Activated CD4-positive, alpha-beta memory T cell treated with anti-CD3 and anti-CD28 coated beads, Interleukin-2, amount 10 ng/mL, durations not matched to agents 7 days and 5 days (primary cell): ENCODE data around the gene HVCN1. TPM values are rescaled to one million over a fixed set of nuclear protein-coding genes. Genes with fewer than 3 reads are reported as not detected.
A peak's percentile ranks its signal among the peaks of the same experiment; 100 is the strongest.
"Not testable (repeated sequence)": the region's sequence is repeated elsewhere in the genome, so short reads cannot be mapped to it uniquely, and the experiment has no call there.

Source experiments
- CTCF ChIA-PET: fragments of 350-600 bp; sonication (Branson Sonifier 250); formaldehyde crosslinking; loops from one replicate; lab custom pipeline; 2021; ENCODE audit warnings: antibody characterized with exemption, inconsistent platforms; lab: Charles Lee
- POLR2A ChIA-PET: fragments of 350-600 bp; sonication (Branson Sonifier 250); formaldehyde crosslinking; loops from one replicate; lab custom pipeline; 2021; ENCODE audit warnings: antibody characterized with exemption; lab: Charles Lee
- DNase-seq: peaks from one replicate; pipeline ENCODE4 v3.0.0-alpha.2; 2020
- H3K27ac Mint-ChIP-seq: one replicate; pipeline ENCODE4 v1.8.0; 2021; ENCODE audit warnings: mild to moderate bottlenecking, mixed read lengths
- H3K27me3 Mint-ChIP-seq: one replicate; pipeline ENCODE4 v1.8.0; 2021; ENCODE audit warnings: mixed read lengths
- H3K36me3 Mint-ChIP-seq: one replicate; pipeline ENCODE4 v1.8.0; 2021; ENCODE audit warnings: low read depth, mixed read lengths
- H3K4me1 Mint-ChIP-seq: one replicate; pipeline ENCODE4 v1.8.0; 2021; ENCODE audit warnings: mixed read lengths
- H3K4me3 Mint-ChIP-seq: one replicate; pipeline ENCODE4 v1.8.0; 2021; ENCODE audit warnings: mild to moderate bottlenecking, mixed read lengths
- H3K9me3 Mint-ChIP-seq: one replicate; pipeline ENCODE4 v1.8.0; 2021; ENCODE audit warnings: mixed read lengths
- total RNA-seq, 2 experiments: library from RNA; stranded (reverse); gene quantifications; one replicate each; pipeline ENCODE4 v1.2.3, GENCODE V29; 2021

Gene HVCN1, protein sequence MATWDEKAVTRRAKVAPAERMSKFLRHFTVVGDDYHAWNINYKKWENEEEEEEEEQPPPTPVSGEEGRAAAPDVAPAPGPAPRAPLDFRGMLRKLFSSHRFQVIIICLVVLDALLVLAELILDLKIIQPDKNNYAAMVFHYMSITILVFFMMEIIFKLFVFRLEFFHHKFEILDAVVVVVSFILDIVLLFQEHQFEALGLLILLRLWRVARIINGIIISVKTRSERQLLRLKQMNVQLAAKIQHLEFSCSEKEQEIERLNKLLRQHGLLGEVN
- total RNA-seq, result 10 to 100 TPM; 11.6 to 12.9 TPM

DNA sequence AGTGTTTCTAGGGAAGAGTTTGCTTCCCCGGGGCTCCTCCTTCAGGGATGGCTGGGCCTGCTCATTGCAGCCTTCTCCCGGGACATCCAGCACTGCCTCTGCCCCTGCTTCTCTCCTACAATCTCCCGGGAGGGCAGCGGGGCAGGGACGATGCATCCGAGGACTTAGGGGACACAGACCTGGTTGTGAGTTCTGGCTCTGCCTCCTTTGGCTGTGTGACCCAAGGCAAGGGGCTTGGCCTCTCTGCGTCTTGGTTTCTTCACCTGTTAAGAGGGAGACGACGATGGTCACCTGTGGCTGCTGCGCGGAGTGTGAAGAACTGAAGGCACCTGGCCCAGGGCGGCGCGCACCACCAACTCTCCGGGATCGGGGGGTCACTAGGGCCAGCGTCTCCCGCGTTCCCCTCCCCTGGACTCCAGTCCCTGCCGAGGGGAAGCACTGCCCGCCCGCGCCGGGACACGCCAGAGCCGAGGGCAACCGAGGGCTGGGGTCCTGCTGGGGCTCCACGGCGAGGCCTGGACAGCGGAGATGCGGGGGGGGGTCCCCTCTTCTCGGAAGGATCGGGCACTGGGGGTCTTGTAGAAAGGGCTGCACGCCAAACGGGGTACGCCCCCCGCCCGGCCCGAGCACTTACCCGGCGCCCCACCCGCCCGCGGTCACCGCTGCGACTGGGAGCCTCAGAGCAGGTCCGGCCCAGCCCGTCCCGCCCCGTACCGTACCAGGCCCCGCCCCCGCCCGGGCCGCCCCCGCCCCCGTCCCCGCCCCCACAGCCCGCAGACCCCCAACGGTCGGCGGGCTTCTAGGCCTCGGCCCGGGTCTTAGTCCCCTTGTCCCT lies at the start of gene HVCN1:
TSS of gene HVCN1 (minus strand) at position 670 of the 835 bp plus-strand sequence. CDS start 5,870 bp downstream, outside the sequence.
- Mint-ChIP-seq H3K4me3 (peak within 1 kb of the TSS; percentile 87), H3K4me1 (peaks cover 35% of the 10 kb centered on the region)
- POLR2A ChIA-PET, result interaction anchor here (0.9 to 1.3 kb wide), 5 partner anchors 9 to 220 kb away, joined by 3 to 9 read pairs (median 4); partner anchors contain the start of genes FAM216A, GPN3, PPP1CC and TCTN1

DNA sequence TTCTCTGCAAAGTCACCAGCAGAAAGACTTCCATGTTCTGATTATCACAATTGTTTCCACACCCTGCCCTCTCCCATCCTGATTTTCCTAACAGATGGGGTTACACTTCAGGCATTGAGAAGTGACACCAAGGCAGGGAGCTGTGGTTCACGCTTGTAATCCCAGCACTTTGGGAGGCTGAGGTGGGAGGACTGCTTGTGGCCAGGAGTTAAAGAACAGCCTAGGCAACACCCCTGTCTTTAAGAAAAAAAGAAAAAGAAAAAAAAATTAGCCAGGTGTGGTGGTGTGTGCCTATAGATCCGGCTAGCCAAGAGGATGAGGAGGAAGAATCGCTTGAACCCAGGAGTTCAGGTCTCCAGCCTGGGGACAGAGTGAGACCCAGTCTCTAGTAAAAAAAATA lies 48.6 kb upstream of the HVCN1 start:
- CTCF ChIA-PET, result interaction anchor here (0.6 to 1.4 kb wide), 4 partner anchors 17 to 124 kb away, joined by 3 to 4 read pairs (median 3); no protein-coding TSS in a partner anchor
- Mint-ChIP-seq H3K27ac (peak overlapping the region; percentile 89), H3K27me3 (no peaks in the 10 kb centered on the region), H3K4me1 (peaks cover 75% of the 10 kb centered on the region), H3K36me3 (peaks cover 67% of the 10 kb centered on the region), H3K9me3 (no peaks in the 10 kb centered on the region), H3K4me3 (peak overlapping the region; percentile 99)
- no peak for DNase-seq
- POLR2A ChIA-PET, result interaction anchor here (0.6 to 5.3 kb wide), 2 partner anchors 10 to 35 kb away, joined by 3 to 46 read pairs; no protein-coding TSS in a partner anchor

More for the DNA sequence above, at the start of gene HVCN1:
- Mint-ChIP-seq H3K27me3 (peaks cover 8% of the 10 kb centered on the region), H3K27ac (peak within 1 kb of the TSS; percentile 87), H3K9me3 (no peaks in the 10 kb centered on the region), H3K36me3 (peaks cover 3% of the 10 kb centered on the region)
- peak; percentile 62 for DNase-seq
- CTCF ChIA-PET, result interaction anchor here (1.0 to 1.6 kb wide), 3 partner anchors 9 to 221 kb away, joined by 3 to 5 read pairs (median 3); partner anchors contain the start of genes FAM216A and GPN3

DNA sequence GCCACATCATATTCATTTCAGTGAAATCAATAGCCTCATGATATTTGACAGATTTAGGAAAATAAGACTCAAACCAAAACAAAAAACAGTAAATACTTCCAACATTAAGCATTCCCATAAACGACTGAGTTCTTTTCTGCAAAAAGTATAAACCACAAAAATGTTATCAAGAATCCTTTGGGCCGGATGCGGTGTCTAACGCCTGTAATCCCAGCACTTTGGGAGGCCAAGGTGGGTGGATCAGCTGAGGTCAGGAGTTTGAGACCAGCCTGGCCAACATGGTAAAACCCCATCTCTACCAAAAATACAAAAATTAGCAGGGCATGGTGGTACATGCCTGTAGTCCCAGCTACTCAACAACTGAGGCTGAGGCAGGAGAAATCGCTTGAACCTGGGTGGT lies 48.1 kb upstream of the HVCN1 start:
- CTCF ChIA-PET, result interaction anchor here (0.6 to 1.2 kb wide), 2 partner anchors 16 to 124 kb away, joined by 3 to 4 read pairs; no protein-coding TSS in a partner anchor
- DNase-seq, H3K27me3 Mint-ChIP-seq, H3K9me3 Mint-ChIP-seq: not testable (repeated sequence)
- peaks cover 80% of the 10 kb centered on the region for H3K4me1 Mint-ChIP-seq
- POLR2A ChIA-PET, result interaction anchor here (0.7 to 1.3 kb wide), 2 partner anchors 8 to 10 kb away, joined by 3 to 7 read pairs; no protein-coding TSS in a partner anchor
- peaks cover 71% of the 10 kb centered on the region for H3K36me3 Mint-ChIP-seq
- H3K4me3 Mint-ChIP-seq, result peak overlapping the region; percentile 47
- H3K27ac Mint-ChIP-seq, result peak overlapping the region; percentile 89

DNA sequence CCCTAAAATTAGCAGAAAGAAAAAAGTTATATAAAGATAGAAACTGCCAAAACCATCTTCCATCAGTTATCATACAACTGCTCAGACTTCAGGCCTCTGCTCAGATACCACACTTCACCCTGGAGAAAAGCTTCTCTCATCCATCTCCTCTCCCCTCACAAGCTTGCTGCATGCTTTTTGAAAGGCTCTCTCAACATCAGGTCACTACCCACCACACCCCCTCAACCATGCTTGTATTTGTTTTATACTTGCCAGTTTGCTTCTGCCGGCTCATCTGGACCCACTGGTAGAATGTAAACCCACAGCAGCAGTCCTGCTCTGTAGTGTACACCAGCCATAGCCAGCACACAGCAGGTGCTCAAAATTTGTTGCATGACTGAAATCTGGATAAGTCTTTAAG lies 45.0 kb upstream of the HVCN1 start:
- ChIA-PET CTCF (interaction anchor here (0.6 kb wide), 1 partner anchor 200 kb away, joined by 3 read pairs; no protein-coding TSS in a partner anchor), POLR2A (interaction anchor here (0.7 to 1.3 kb wide), 2 partner anchors 9 to 10 kb away, joined by 3 to 5 read pairs; partner anchors contain the start of gene PPP1CC)
- Mint-ChIP-seq H3K4me3 (peak overlapping the region; percentile 11), H3K27ac (peak overlapping the region; percentile 22), H3K9me3 (no peaks in the 10 kb centered on the region), H3K4me1 (peaks cover 89% of the 10 kb centered on the region), H3K27me3 (no peaks in the 10 kb centered on the region), H3K36me3 (peaks cover 76% of the 10 kb centered on the region)
- no peak for DNase-seq

DNA sequence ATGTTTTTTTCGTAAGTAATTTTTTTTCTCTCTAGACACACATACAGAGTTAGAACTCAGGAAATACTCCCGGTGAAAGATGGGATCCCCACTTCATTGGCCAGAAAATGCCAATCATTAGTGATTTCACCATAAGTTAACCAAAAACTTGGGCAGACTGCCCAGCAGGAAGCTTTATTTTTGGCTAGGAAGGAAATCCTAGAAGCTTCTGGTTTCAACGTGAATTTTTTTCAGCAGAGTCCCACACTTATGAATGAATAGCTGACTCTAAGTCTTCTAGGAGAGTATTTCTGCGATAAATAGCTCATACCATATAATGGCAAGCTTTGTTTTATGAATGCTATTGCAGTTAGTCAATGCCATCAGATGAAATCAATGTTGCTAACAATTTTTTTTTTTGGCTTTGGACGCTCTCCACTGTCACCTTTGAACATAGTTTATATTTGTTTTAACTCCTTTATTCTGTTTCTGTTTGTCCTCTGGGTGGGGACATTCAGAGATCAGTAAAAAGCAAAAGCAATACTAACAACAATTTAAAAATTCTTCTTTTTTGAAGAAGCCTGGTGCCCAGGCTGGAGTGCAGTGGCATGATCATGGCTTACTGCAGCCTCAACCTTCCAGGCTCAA lies 44.3 kb upstream of the HVCN1 start:
- no peaks in the 10 kb centered on the region for H3K9me3 Mint-ChIP-seq
- peaks cover 87% of the 10 kb centered on the region for H3K4me1 Mint-ChIP-seq
- ChIA-PET CTCF (no interaction called here), POLR2A (interaction anchor here (0.6 to 1.3 kb wide), 3 partner anchors 9 to 433 kb away, joined by 3 to 5 read pairs (median 3); partner anchors contain the start of gene PPP1CC)
- no peaks in the 10 kb centered on the region for H3K27me3 Mint-ChIP-seq
- DNase-seq, result no peak
- H3K27ac Mint-ChIP-seq, result peak overlapping the region; percentile 51
- H3K36me3 Mint-ChIP-seq, result peaks cover 74% of the 10 kb centered on the region
- no peak overlapping the region for H3K4me3 Mint-ChIP-seq

DNA sequence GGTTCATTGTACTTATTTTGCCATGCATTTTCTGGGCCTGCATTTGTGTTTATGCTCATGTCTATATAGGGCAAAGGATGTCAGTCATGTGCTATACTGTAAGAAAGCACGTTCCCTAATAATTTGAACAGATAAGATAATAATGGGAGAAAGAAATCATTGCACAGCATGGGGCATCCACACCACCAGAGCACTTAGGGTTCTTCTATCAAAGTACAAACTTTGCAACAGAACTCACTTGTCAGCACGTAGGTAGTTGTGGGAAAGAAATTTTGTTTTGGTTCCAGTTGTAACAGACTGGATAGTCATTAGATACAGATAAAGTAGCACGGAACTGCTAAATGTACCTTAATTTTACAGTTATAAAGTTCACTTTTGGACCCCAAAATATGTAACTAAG lies 43.7 kb upstream of the HVCN1 start:
- H3K36me3 Mint-ChIP-seq, result peaks cover 74% of the 10 kb centered on the region
- peak overlapping the region; percentile 21 for H3K27ac Mint-ChIP-seq
- H3K4me3 Mint-ChIP-seq, result no peak overlapping the region
- H3K9me3 Mint-ChIP-seq, result no peaks in the 10 kb centered on the region
- no peaks in the 10 kb centered on the region for H3K27me3 Mint-ChIP-seq
- ChIA-PET CTCF (no interaction called here), POLR2A (interaction anchor here (1.3 kb wide), 1 partner anchor 11 kb away, joined by 5 read pairs; no protein-coding TSS in a partner anchor)
- H3K4me1 Mint-ChIP-seq, result peaks cover 86% of the 10 kb centered on the region
- DNase-seq, result no peak

DNA sequence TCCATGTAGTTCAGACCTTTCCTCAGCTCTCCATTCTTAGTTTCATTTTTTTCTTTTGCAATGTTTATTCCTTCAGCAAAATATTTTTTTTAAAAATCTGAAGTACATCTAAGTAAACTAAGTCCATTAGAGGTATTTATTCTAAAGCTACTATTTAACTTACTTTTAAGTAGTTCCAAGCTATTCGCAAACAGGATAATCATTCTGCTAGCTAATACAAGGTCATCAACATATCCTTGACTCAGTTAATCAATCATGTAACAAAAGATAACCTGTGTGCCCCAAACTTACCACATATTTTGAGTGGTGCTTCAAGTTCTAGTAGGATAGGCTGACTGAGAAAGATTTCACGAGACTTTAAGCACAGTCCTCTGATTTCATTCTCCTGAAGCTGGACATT lies 42.6 kb upstream of the HVCN1 start:
- no peak for DNase-seq
- POLR2A ChIA-PET, result interaction anchor here (1.4 to 2.4 kb wide), 6 partner anchors 8 to 263 kb away, joined by 3 to 28 read pairs (median 4); partner anchors contain the start of genes FAM216A, GPN3 and PPP1CC

DNA sequence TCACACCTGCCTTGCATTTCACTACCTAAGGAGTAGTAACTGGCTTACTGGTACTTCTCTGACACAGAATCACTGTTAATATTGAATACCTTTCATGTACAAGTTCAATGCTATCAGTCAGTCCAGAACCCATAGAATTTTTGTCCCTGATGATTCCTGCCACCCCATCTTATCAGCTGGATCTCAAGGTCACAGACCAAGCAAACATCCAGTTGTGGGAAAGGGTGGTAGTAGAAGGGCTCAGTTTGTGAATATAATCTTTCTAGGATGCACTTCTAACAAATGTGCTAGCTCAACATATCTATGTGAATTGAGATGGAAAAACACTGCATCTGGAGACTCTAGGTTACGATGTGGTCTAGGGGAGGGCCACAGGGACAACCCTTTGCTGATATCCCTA lies 39.7 kb upstream of the HVCN1 start:
- ChIA-PET CTCF (interaction anchor here (0.9 to 2.1 kb wide), 2 partner anchors 11 to 626 kb away, joined by 3 to 7 read pairs; no protein-coding TSS in a partner anchor), POLR2A (interaction anchor here (1.3 to 3.9 kb wide), 4 partner anchors 8 to 114 kb away, joined by 3 to 46 read pairs (median 4); partner anchors contain the start of genes HVCN1, PPP1CC and TCTN1)
- no peak for DNase-seq
- Mint-ChIP-seq H3K36me3 (peaks cover 77% of the 10 kb centered on the region), H3K9me3 (no peaks in the 10 kb centered on the region), H3K27me3 (no peaks in the 10 kb centered on the region), H3K4me3 (no peak overlapping the region), H3K27ac (peak overlapping the region; percentile 72), H3K4me1 (peaks cover 76% of the 10 kb centered on the region)

More for the DNA sequence above, 42.6 kb upstream of the HVCN1 start:
- Mint-ChIP-seq H3K4me1 (peaks cover 86% of the 10 kb centered on the region), H3K4me3 (no peak overlapping the region), H3K27me3 (no peaks in the 10 kb centered on the region), H3K36me3 (peaks cover 77% of the 10 kb centered on the region), H3K9me3 (no peaks in the 10 kb centered on the region), H3K27ac (peak overlapping the region; percentile 70)
- CTCF ChIA-PET, result interaction anchor here (0.6 to 2.3 kb wide), 3 partner anchors 9 to 281 kb away, joined by 3 to 12 read pairs (median 3); partner anchors contain the start of gene ARPC3

DNA sequence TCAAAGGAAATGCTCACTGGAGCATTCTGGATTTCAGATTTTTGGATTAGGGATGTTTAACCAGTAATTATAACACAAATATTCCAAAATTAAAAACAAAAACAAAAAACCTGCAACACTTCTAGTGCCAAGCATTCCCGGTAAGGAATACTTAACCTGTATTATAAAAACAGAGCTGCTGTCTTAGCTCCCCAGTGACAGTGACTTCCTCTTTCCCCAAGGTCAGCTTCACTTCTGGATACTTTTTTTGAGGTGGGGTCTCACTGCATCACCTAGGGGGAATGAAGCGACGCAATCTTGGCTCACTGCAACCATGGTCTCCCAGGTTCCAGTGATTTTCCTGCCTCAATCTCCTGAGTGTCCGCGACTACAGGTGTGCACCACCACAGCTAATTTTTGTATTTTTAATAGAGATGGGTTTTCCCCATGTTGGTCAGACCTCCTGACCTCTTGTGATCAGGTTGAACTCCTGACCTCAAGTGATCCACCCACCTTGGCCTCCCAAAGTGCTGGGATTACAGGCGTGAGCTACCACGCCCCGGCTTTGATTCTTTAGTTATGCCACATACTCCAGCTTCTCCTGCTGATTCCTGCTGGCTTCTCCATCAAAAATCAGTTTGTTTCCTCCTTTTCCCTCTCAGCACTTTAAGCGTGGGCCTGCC lies 37.9 kb upstream of the HVCN1 start:
- Mint-ChIP-seq H3K4me1 (peaks cover 62% of the 10 kb centered on the region), H3K9me3 (no peaks in the 10 kb centered on the region), H3K27me3 (no peaks in the 10 kb centered on the region), H3K36me3 (peaks cover 80% of the 10 kb centered on the region), H3K27ac (peak overlapping the region; percentile 81), H3K4me3 (no peak overlapping the region)
- DNase-seq, result no peak
- ChIA-PET POLR2A (interaction anchor here (1.0 to 3.9 kb wide), 5 partner anchors 10 to 37 kb away, joined by 3 to 46 read pairs (median 6); partner anchors contain the start of genes HVCN1 and PPP1CC), CTCF (interaction anchor here (0.6 to 0.8 kb wide), 2 partner anchors 14 to 108 kb away, joined by 3 to 4 read pairs; no protein-coding TSS in a partner anchor)

DNA sequence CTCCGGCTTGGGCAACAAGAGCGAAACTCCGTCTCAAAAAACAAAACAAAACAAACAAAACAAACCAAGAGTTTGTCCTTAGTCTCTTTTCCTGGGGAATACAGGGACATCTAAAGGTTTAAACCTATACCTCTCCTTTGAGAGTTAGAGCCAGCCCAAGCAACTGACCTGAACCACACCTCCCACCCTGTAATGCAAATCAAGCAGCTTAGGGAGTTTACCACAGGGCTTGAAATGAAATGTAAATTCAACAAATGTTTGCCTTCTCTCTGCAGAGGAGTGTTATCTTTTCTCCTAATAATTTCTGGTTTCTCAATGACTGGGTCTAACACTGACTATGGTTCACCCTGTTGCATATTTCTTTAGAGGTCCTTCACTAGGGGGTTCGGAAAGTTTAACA lies 37.1 kb upstream of the HVCN1 start:
- no peaks in the 10 kb centered on the region for H3K27me3 Mint-ChIP-seq
- H3K27ac Mint-ChIP-seq, result peak overlapping the region; percentile 41
- peaks cover 80% of the 10 kb centered on the region for H3K36me3 Mint-ChIP-seq
- ChIA-PET POLR2A (interaction anchor here (1.7 to 3.9 kb wide), 2 partner anchors 10 to 14 kb away, joined by 7 to 46 read pairs; partner anchors contain the start of gene PPP1CC), CTCF (no interaction called here)
- no peaks in the 10 kb centered on the region for H3K9me3 Mint-ChIP-seq
- no peak overlapping the region for H3K4me3 Mint-ChIP-seq
- H3K4me1 Mint-ChIP-seq, result peaks cover 54% of the 10 kb centered on the region
- DNase-seq, result no peak

DNA sequence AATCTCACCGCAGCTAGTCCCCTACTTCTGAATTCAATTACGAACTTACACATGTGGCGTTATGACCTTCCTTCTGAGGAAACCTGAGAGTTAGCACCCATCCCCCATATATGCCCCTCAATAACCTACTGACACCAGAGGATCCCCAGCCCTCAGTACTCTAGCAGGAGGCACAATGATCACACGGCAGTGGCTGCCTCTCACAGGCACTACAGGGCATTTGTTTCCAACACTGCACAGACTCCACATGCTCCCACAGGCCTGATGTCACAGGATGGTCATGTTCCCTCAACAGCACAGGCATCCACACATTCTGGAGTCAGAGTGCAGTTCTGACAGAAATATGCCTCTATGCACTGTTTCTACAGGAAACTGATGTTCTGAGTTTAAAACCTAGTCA lies 36.4 kb upstream of the HVCN1 start:
- Mint-ChIP-seq H3K4me3 (no peak overlapping the region), H3K36me3 (peaks cover 82% of the 10 kb centered on the region), H3K27ac (no peak overlapping the region), H3K9me3 (no peaks in the 10 kb centered on the region), H3K27me3 (no peaks in the 10 kb centered on the region), H3K4me1 (peaks cover 47% of the 10 kb centered on the region)
- DNase-seq, result no peak
- ChIA-PET CTCF (no interaction called here), POLR2A (no interaction called here)
